ENCODE data around the gene ADAMTSL3.

ADAMTSL3 gene, protein sequence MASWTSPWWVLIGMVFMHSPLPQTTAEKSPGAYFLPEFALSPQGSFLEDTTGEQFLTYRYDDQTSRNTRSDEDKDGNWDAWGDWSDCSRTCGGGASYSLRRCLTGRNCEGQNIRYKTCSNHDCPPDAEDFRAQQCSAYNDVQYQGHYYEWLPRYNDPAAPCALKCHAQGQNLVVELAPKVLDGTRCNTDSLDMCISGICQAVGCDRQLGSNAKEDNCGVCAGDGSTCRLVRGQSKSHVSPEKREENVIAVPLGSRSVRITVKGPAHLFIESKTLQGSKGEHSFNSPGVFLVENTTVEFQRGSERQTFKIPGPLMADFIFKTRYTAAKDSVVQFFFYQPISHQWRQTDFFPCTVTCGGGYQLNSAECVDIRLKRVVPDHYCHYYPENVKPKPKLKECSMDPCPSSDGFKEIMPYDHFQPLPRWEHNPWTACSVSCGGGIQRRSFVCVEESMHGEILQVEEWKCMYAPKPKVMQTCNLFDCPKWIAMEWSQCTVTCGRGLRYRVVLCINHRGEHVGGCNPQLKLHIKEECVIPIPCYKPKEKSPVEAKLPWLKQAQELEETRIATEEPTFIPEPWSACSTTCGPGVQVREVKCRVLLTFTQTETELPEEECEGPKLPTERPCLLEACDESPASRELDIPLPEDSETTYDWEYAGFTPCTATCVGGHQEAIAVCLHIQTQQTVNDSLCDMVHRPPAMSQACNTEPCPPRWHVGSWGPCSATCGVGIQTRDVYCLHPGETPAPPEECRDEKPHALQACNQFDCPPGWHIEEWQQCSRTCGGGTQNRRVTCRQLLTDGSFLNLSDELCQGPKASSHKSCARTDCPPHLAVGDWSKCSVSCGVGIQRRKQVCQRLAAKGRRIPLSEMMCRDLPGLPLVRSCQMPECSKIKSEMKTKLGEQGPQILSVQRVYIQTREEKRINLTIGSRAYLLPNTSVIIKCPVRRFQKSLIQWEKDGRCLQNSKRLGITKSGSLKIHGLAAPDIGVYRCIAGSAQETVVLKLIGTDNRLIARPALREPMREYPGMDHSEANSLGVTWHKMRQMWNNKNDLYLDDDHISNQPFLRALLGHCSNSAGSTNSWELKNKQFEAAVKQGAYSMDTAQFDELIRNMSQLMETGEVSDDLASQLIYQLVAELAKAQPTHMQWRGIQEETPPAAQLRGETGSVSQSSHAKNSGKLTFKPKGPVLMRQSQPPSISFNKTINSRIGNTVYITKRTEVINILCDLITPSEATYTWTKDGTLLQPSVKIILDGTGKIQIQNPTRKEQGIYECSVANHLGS (N-terminal part only)

DNA sequence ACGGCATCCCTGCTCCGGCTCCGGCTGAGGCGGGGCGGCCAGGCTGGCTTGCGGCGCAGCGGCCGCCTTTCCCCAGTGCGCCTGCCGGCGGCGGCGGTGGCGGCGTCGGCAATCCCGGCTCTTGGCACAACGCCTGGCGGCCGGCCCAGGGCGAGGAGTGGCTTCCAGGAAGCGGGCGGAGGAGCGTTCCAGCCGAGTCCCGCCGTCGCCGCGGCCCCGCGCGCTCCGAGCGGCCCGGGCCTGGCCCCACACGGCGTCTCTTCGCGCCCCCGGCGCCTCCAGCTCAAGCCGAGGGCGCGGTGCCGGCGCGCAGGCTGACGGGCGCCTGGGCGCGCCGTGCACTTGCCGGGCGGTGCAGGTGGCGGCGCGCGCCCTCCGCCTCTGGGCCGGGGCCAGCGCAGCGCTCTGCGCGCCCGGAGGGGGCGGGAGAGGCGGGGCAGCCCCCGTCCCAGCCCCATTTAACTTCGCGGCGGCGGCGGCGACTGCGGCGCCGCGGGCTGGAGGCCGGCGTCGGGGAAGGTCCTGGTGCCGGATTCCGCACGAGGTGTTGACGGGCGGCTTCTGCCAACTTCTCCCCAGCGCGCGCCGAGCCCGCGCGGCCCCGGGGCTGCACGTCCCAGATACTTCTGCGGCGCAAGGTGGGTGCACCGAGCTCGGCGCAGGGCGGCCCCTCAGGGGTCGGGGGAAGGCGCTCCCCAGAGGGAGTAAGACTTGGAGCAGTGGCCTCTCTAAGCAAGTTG is at the start of gene ADAMTSL3:
Gene ADAMTSL3, plus strand, starts transcription at position 485 of the 740 bp plus-strand sequence. CDS start 1,639 bp downstream, outside the sequence.
- no peak for DNase-seq (ENCODE audit: low read depth in 2 of 3, low spot score in 2 of 3)

DNA sequence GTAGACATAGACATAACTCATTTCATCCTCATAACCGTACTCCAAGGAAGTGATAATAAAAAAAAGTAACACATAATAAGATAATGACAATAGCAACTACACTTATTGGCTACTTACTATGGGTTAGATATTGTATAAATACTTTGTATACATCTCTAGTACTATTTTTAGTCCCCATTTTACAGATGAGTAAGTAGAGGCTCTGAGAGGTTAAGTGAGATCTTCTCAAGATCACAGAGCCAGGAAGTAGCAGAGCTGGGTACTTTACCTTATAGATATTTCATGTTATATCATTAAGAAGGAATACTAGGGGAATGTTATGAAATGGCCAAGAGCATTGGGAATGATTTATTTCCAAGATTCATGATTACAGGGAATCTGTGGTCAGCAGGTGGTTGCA is 49.4 kb upstream of the ADAMTSL3 start:
- no peak for DNase-seq (ENCODE audit: low read depth in 2 of 3, low spot score in 2 of 3)

DNA sequence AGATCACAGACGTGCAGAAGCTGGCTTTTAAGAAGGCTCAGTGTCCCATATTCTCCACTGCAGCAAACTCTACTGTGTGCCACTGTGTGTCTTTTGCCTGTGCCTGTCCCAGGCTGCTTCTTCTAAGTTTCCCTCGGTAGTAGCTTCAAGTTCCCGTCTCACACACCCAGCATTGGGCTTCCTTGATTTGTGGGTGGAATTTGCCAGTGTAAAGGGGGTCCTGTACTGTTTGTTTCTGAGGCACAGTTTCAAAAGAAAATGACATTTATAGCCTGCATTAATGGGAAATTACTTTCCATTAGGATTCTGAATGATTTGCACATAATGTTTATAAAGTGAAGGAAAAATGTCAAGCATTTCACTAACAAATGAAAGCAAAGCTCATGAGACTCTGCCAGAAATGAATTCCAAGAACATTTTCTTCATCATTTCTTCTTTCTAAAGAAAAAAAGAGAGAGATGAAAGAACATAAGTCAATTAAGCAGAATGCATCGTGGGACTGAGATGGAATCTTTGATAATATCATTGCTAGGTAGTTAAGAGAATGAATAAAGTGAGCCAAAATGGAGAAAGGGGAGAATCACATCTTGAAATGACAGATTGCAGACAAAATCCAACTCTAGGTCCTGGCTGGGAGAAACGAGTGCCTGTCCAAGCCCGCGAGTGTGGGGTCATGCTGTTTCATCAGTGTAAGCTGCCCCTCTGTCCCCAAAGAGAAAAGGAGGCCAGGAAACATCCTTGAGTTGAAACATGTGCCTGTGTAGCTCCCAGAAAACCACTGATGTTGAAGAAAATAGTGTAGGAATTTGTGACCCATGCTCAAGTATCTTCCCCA is 48.6 kb upstream of the ADAMTSL3 start:
- no peak for DNase-seq (ENCODE audit: low read depth in 2 of 3, low spot score in 2 of 3)

DNA sequence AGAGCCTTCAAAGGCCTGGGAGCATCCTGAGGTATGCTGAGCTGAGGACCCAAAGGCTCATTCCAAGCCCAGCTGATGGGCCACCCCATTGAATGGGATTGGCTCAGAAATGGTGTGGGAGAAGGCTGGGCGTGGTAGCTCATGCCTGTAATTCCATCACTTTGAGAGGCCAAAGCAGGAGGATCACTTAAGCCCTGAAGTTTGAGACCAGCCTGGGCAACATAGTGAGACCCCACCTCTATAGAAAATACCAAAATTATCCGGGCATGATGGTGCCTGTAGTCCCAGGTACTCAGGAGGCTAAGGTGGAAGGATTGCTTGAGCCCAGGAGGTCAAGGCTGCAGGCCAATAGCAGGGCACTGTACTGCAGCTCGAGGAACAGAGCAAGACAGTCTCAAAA is 43.8 kb upstream of the ADAMTSL3 start:
- no peak for DNase-seq (ENCODE audit: low read depth in 2 of 3, low spot score in 2 of 3)

DNA sequence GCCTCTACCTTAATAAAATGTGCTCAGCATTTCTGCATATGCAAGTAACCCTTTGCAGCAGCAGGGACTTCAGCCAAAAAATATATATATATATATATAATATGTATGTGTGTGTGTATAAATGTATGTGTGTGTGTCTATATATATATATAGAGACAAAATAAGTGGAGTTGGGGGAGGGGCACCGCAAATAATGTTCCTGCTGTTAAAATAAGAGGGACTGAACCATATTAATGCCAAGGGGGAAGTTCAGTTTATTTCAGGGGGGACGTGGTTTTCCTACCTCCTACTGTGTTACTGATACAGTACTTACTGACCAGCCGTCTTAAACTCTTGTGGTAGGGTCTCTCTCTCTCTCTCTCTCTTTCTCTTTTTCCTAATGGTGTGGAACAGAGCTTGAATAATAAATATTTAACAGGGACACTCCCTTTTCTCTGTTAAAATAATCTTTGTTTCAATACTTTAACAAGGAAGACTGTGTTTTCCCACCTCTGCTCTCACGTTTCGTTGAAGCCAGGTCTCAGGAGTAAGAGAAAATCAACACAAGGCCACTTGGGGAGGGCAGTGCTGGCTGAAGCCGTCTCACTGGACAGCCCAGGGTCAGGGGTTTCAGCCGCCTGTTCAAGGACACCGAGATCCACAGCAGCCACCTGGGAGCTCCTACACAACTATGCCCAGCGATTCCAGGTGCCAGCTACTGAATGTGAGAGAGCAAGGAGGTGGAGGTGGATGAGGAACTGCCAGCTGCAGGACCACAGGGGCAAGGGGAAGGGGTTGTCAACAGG is 42.8 kb upstream of the ADAMTSL3 start:
- no peak for DNase-seq (ENCODE audit: low read depth in 2 of 3, low spot score in 2 of 3)

DNA sequence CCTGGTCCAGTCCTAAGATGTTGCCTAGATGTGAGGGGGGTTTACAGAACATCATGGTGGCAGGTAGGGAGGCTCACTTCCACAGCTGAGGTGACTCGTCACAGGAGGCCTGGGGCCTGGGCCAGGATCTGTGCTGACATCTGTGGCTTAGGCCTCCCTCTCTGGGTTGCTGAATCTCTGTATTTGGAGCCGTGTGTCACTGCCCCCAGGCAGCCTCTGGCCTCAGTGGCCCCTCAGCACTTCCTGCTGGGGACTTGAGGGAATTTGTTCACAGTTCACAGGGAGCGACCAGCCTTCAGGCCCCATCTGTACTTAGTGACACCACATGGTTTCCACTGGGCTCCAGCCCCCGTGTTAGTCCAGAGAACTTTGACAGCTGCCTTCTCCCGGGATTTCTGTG is 41.7 kb upstream of the ADAMTSL3 start:
- no peak for DNase-seq (ENCODE audit: low read depth in 2 of 3, low spot score in 2 of 3)

DNA sequence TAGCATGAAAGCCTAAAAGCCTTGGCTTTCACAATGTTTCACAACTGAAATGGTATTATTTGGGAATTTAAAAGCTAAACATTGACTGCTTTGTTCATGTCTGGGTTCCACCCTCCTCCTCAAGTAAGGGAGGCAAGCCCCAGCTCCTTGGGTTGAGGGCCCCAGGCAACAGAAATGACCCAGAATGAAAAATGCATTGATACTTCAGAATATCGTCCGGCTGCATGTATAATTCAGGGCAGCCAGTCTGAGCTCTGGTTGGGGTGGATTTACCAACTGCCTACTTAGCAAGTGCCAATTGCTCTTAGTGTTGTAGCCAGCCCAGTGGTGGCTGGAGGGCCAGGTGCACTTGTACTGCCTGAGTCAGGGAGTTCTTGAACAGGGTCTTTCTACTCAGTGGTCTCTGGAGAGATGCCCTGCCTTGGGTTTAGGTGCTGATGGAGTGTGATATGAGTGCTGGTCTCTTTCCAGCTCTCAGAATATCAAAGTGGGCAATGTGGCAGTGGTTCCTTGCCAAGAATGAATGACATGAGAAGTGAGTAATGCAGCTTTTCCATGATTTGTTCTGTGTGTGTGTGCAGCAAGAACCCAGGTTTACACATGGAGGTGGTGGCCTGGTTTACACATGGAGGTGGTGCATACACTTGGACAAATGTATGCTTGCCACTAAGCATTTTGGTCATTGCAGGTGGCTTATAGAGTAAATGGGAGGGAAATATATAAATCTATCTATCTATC is 40.9 kb upstream of the ADAMTSL3 start:
- DNase-seq (ENCODE audit: low read depth in 2 of 3, low spot score in 2 of 3): no peak

DNA sequence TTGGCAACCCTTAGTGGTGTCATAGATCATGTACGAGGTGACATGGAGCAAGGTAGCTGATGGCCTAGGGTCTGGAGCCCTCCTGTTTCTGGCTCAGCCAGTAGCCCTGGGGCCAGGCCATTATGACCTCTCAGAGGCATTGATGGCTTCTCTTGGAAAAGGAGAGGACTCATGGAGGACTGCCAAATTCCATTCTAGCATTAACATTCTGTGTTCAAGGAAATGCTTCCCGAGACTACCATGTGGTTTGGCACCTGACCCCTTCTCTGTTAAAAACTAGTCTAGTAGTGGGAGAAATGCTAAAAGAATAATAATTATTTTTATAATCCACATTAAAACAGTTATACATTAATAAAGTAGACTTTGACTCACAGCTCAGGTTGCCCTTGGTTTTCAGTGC is 40.2 kb upstream of the ADAMTSL3 start:
- DNase-seq (ENCODE audit: low read depth in 2 of 3, low spot score in 2 of 3): no peak

DNA sequence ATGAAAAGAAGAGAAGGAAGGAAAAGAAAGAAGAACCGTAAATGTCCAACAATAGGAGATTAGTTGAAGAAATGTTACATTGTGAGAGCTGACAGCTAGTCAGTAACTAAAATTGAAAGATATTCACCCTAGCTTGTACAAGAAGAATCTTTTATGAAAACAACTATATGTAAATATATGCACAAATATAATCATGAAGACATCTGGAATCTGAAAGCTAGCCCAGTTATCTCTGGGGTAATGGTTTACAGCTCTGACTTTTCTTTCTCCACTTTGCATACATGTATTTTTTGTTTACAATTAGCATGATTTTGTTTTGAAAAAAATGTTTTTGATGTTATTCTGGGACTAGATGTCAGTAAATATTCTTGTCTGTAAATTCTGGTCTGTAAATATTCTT is 37.1 kb upstream of the ADAMTSL3 start:
- DNase-seq (ENCODE audit: low read depth in 2 of 3, low spot score in 2 of 3): no peak

DNA sequence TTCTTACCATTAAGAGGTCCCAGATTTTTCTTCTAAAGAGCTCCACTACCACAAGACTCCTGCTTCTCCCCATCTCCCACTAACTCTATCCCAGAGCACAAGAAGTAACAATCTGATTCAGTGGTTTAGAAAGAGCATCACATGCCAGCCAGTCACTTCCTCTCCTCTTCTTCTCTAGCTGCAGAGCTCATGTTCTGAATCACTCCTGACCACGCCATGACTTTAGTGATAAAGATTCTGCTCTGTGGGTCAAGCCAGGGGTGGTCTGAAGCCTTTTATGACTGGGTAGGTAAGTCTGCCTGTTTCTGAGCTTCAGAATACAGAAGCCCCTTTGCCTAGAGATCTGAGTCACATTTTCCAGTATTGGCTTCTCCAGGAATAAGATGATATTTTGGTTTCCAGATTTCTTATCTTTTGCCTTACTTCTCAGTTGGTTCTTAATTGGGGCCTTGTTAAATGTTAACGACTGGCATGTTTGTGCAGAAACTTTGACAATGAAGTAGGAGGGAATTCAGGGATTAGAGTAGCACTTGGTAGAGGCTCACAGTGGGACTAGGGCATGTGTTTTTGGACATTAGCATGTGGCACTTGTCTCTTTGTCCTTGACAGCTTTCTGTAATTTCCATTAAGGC is 27.6 kb upstream of the ADAMTSL3 start:
- DNase-seq (ENCODE audit: low read depth in 2 of 3, low spot score in 2 of 3): no peak

DNA sequence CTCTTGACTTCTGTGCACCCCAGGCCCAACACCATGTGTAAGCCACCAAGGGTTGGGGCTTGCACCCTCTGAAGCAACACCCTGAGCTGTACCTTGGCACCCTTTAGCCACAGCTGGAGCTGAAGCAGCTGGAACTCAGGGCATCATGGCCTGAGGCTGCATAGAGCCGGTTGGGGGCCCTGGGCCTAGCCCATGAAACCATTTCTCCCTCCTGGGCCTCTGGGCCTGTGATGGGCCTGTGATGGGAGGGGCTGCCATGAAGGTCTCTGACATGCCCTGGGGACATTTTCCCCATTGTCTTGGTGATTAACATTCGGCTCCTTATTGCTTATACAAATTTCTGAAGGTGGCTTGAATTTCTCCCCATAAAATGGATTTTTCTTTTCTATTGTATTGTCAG is 22.4 kb upstream of the ADAMTSL3 start:
- no peak for DNase-seq (ENCODE audit: low read depth in 2 of 3, low spot score in 2 of 3)

DNA sequence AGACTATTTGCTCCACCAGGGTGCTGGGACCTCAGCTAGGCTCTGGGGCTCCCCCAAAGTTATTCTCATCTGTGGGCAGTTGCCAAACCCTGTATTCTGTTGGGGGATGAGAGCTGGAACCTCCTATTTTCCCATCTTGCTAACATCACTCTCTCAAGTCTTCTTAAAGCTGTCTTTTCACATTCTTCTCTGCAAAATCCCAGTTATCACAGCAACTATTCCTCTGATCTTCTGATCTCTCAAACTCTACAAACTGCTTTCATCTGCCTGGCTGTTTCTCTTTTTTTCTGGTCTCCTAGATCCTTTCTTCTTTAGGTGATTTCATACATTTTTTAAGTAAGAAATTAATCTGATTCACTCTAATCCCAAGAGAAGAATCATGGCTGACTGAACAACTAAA is 10.7 kb upstream of the ADAMTSL3 start:
- no peak for DNase-seq (ENCODE audit: low read depth in 2 of 3, low spot score in 2 of 3)

DNA sequence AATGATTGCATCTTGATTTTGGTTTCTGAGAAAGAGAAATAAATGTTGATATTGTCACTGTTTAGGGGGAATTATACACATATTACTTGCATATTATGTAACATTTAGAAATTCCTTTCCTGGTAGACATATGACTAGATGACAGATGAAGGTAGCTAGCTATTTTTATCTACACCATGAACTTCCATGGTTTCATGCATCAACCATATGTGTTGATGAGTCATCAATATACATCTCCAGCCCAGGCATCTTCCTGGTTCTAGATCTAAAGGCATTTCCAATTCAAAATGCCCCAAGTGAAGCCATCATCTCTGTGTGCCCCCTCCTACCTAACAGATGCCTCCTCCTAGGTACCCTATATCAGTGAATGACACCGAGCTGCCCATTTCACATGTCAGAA is 9.5 kb upstream of the ADAMTSL3 start:
- DNase-seq (ENCODE audit: low read depth in 2 of 3, low spot score in 2 of 3): no peak

DNA sequence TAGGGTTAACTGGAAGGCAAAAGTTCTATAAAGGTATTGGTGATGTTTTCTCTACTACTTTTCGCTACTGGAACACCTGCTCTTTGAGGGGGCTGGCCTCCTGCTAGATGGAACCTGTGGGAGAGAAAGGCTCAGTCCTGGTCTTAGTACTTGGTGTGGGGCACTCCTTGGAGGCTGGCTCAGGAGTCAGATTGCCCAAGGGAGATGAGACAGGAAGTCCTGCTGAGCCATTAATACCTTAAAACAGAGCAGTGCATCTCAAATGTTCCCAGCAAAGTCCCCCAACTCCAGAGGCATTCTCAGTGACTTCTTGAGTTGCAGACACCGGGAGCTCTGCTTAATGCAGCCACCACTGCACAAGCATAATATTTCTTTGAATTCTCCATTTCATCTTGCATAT is 3.1 kb upstream of the ADAMTSL3 start:
- DNase-seq (ENCODE audit: low read depth in 2 of 3, low spot score in 2 of 3): no peak

DNA sequence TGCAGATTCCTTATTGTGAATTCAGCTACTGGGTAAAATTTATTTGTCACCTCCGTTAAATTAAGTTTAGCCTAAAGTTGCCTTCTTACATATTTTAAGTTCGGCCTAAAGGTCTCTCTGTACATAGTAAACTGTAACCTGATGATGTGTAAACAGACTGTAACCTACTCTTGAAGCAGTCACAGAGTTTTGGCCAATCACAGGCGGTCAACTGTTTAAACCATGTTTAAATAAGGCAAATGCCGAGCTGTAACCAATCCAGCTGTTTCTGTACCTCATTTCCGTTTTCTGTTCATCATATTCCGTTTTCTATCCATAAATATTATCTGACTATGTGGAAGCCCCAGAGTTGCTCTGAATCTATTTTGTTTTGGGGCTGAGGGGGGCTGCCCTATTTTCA is 2.4 kb upstream of the ADAMTSL3 start:
- no peak for DNase-seq (ENCODE audit: low read depth in 2 of 3, low spot score in 2 of 3)

DNA sequence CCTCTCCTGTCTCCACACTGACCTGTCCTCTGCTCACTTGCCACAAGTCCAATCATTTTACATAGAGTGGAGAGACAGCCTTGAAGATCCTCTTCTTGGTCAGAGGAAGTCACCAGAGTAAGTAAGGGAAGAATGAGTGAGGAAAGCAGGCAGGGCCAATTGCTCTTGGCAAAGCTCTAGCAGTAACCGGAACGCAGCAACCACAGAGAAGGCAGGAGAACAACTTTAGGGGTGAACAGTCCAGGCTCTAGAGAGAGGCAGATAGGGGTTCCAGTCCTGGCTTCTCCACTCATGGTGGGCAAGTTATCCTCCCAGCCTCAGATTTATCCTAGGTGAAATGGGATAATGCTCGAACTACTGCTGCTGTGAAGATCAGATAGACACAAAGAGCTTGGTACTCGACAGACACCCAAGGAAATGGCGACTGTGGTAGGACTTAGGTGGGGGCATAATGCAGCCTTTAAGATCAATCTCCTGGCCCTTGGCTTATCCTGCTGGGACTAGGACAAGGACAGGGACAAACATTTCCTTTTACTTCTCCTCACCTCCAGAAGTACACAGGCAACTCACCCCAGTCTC is 1.2 kb upstream of the ADAMTSL3 start:
- no peak for DNase-seq (ENCODE audit: low read depth in 2 of 3, low spot score in 2 of 3)

DNA sequence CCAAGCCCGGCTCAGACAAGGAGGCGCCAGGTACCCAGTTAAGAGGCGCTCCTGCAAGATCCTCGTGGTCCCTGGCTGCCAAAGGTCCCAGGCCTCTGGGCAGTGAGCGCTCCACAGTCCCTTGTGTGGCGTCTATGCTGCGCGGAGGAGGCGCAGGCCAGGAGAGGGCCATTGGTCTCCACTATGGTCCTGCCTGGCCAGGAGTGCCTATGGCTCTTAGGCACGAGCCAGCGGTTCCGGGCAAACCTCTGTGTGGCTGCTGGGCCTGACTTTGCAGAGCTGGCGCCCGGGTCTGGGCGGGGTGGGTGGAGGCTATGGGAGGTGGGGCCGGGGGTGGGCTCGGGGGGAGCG is 660 bp upstream of the ADAMTSL3 start:
- DNase-seq (ENCODE audit: low read depth in 2 of 3, low spot score in 2 of 3): no peak

Measured in activated CD8-positive, alpha-beta memory T cell treated with anti-CD3 and anti-CD28 coated beads for 48 hours (primary cell).